HCT116 (cell line): ENCODE measurements around the gene ADAR. TPM values are rescaled to one million over a fixed set of nuclear protein-coding genes. Genes with fewer than 3 reads are reported as not detected.

Experiments used
- ATAC-seq: fragments of 200-7000 bp; cut with Tn5 transposase; 2 replicates; pipeline ENCODE4 v1.9.1; 2020; ENCODE audit warnings: mild to moderate bottlenecking, moderate library complexity
- BruUV-seq: library from RNA; stranded (reverse); fragments of 400-500 nt; replicated peaks from 2 replicates; lab custom pipeline; 2021; lab: Mats Ljungman, UMichigan
- CTCF ChIA-PET: fragments of 300-600 bp; sonication (Branson Sonifier 250); formaldehyde crosslinking; loops from one replicate; lab custom pipeline; 2021; ENCODE audit warnings: antibody characterized with exemption; lab: Charles Lee
- POLR2A ChIA-PET: fragments of 300-600, 350-600 bp; sonication (Branson Sonifier 250); formaldehyde crosslinking; loops from one replicate; lab custom pipeline; 2021; ENCODE audit warnings: antibody characterized with exemption; lab: Charles Lee
- RAD21 ChIA-PET, 2 experiments: fragments of 300-600 bp; sonication (Branson Sonifier 250); formaldehyde crosslinking; loops; one replicate each; lab custom pipeline; 2023; ENCODE audit warnings: low total read pairs in 2 of 2; ENCODE audit not compliant: uncharacterized antibody in 2 of 2, unreplicated experiment in 2 of 2, low non-redundant PET in 1 of 2; lab: Charles Lee
- DNase-seq: peaks from one replicate; pipeline ENCODE4 v3.0.0-alpha.2; 2010; ENCODE audit warnings: low read depth, low spot score
- H2AFZ ChIP-seq: fragments of 200-600 bp; shearing (Covaris generic), sonication (generic); 2 replicates; pipeline ENCODE4 v1.6.1; 2017; ENCODE audit warnings: low read depth, mixed run types, mixed read lengths, antibody characterized with exemption, low read length; ENCODE audit not compliant: poor library complexity, severe bottlenecking
- H3K27ac ChIP-seq: 2 replicates; pipeline ENCODE4 v1.5.1; 2012; ENCODE audit warnings: low read depth, low read length
- H3K27me3 ChIP-seq: fragments of 200-600 bp; sonication (generic); 2 replicates; pipeline ENCODE4 v1.6.1; 2016; ENCODE audit warnings: mixed run types, low read length, mixed read lengths; ENCODE audit not compliant: insufficient read depth
- H3K36me3 ChIP-seq, 2 experiments: fragments of 200-500 bp in 1 of 2; fragments of 200-600 bp in 1 of 2; sonication (Bioruptor generic) in 1 of 2; sonication (generic) in 1 of 2; 2 replicates each; pipeline versions ENCODE4 v1.5.1 to v1.6.1; 2014 to 2016; ENCODE audit warnings: low read length in 2 of 2, inconsistent platforms in 1 of 2, mixed read lengths in 1 of 2, mixed run types in 1 of 2; ENCODE audit not compliant: insufficient read depth in 2 of 2, control insufficient read depth in 1 of 2
- H3K4me1 ChIP-seq, 2 experiments: fragments of 200-600 bp in 1 of 2; sonication (generic) in 1 of 2; 2 replicates each; pipeline versions ENCODE4 v1.5.1 to v1.6.1; 2012 to 2017; ENCODE audit warnings: low read length in 2 of 2, inconsistent platforms in 1 of 2, mild to moderate bottlenecking in 1 of 2, mixed read lengths in 1 of 2, mixed run types in 1 of 2, moderate library complexity in 1 of 2; ENCODE audit not compliant: insufficient read depth in 2 of 2, control insufficient read depth in 1 of 2
- H3K4me2 ChIP-seq: fragments of 200-600 bp; sonication (generic); 2 replicates; pipeline ENCODE4 v1.6.1; 2017; ENCODE audit warnings: mixed run types, low read length, mixed read lengths
- H3K4me3 ChIP-seq, 2 experiments: fragments of 200-600 bp in 1 of 2; sonication (generic) in 1 of 2; replicated peaks in 1 of 2; 2 replicates each; pipeline ENCODE4 v1.5.1; 2011 to 2016; ENCODE audit warnings: low read length in 2 of 2, control low read depth in 1 of 2, low read depth in 1 of 2, mild to moderate bottlenecking in 1 of 2, mixed read lengths in 1 of 2, mixed run types in 1 of 2
- H3K79me2 ChIP-seq: fragments of 200-600 bp; sonication (generic); 2 replicates; pipeline ENCODE4 v1.6.1; 2017; ENCODE audit warnings: mild to moderate bottlenecking, mixed run types, low read length, moderate library complexity, mixed read lengths; ENCODE audit not compliant: insufficient read depth
- H3K9ac ChIP-seq: fragments of 200-600 bp; sonication (generic); 2 replicates; pipeline ENCODE4 v1.6.1; 2016; ENCODE audit warnings: low read length, mixed read lengths
- H3K9me2 ChIP-seq: fragments of 200-600 bp; sonication (generic), shearing (Covaris generic); 2 replicates; pipeline ENCODE4 v1.6.1; 2017; ENCODE audit warnings: mixed run types, mild to moderate bottlenecking, moderate library complexity; ENCODE audit not compliant: insufficient read depth
- H3K9me3 ChIP-seq, 2 experiments: fragments of 200-500 bp in 1 of 2; fragments of 200-600 bp in 1 of 2; sonication (Bioruptor generic) in 1 of 2; sonication (generic) in 1 of 2; 2 replicates each; pipeline ENCODE4 v1.6.1; 2014 to 2017; ENCODE audit warnings: low read length in 2 of 2, mixed read lengths in 2 of 2, inconsistent platforms in 1 of 2, low read depth in 1 of 2, mild to moderate bottlenecking in 1 of 2, mixed run types in 1 of 2, moderate library complexity in 1 of 2; ENCODE audit not compliant: control insufficient read depth in 1 of 2, insufficient read depth in 1 of 2
- H4K20me1 ChIP-seq: fragments of 200-600 bp; sonication (generic), shearing (Covaris generic); 2 replicates; pipeline ENCODE4 v1.6.1; 2017; ENCODE audit warnings: mixed run types, mild to moderate bottlenecking, moderate library complexity; ENCODE audit not compliant: insufficient read depth
- ATF3 ChIP-seq: IDR thresholded peaks from 2 replicates; pipeline ENCODE4 v1.6.1; 2012
- CBX3 ChIP-seq: IDR thresholded peaks from 2 replicates; pipeline ENCODE4 v1.6.1; 2012; ENCODE audit warnings: low read depth
- ELF1 ChIP-seq: IDR thresholded peaks from 2 replicates; pipeline ENCODE4 v1.6.1; 2012; ENCODE audit warnings: low read depth, borderline replicate concordance
- EZH2phosphoT487 ChIP-seq: fragments of 200-600 bp; IDR thresholded peaks from 2 replicates; pipeline ENCODE4 v1.6.1; 2018; ENCODE audit warnings: antibody characterized with exemption, borderline replicate concordance
- JUND ChIP-seq: IDR thresholded peaks from 2 replicates; pipeline ENCODE4 v1.6.1; 2012
- MAX ChIP-seq: IDR thresholded peaks from 2 replicates; pipeline ENCODE4 v1.6.1; 2012
- POLR2AphosphoS5 ChIP-seq: IDR thresholded peaks from 2 replicates; pipeline ENCODE4 v1.6.1; 2011; ENCODE audit warnings: mild to moderate bottlenecking, low read depth, low read length, moderate library complexity
- SP1 ChIP-seq: IDR thresholded peaks from 2 replicates; pipeline ENCODE4 v1.6.1; 2012; ENCODE audit warnings: low read depth
- YY1 ChIP-seq: IDR thresholded peaks from 2 replicates; pipeline ENCODE4 v1.6.1; 2011; ENCODE audit warnings: low read length, low read depth, moderate library complexity, mild to moderate bottlenecking; ENCODE audit not compliant: insufficient replicate concordance; ENCODE audit errors: extremely low read depth
- ZBTB33 ChIP-seq: IDR thresholded peaks from 2 replicates; pipeline ENCODE4 v1.6.1; 2011; ENCODE audit warnings: mild to moderate bottlenecking, low read length, moderate library complexity; ENCODE audit not compliant: insufficient replicate concordance; ENCODE audit errors: extremely low read depth
- ZFX ChIP-seq: fragments of 450-650 bp; IDR thresholded peaks from 2 replicates; pipeline ENCODE4 v1.6.1; 2017
- intact Hi-C: fragments of 100-400 bp; cut with micrococcal nuclease; formaldehyde crosslinking; loops from 2 replicates; pipeline ENCODE4 v1.10.0; 2022
- total RNA-seq: library from RNA; stranded (reverse); gene quantifications from one replicate; pipeline ENCODE4 v1.2.1, GENCODE V29; 2021; ENCODE audit not compliant: unreplicated experiment

ADAR gene
- total RNA-seq, 1 experiment from 2014 or later = 169 TPM

- H3K4me1 ChIP-seq = peaks cover 0 to 4% of the 10 kb centered on the region in 2 experiments; a peak in 2 of 4 replicates
- H3K4me3 ChIP-seq = no peak overlapping the region
- no peaks in the 10 kb centered on the region for H3K36me3 ChIP-seq
- ATAC-seq = no peak
- no peaks in the 10 kb centered on the region for H3K9me2 ChIP-seq
- H3K9me3 ChIP-seq = no peaks in the 10 kb centered on the region
- H3K27me3 ChIP-seq = peaks cover 42% of the 10 kb centered on the region
- RAD21 ChIA-PET = no interaction called here
- H3K79me2 ChIP-seq = no peaks in the 10 kb centered on the region
- H3K27ac ChIP-seq = no peak overlapping the region
- no peaks in the 10 kb centered on the region for H4K20me1 ChIP-seq
- H2AFZ ChIP-seq = no peak overlapping the region
- intact Hi-C loops = loop anchor here (10.0 kb wide), 1 partner anchor 99 kb away; no protein-coding TSS in a partner anchor
- H3K4me2 ChIP-seq = no peak overlapping the region
- BruUV-seq = no TSS peak
- no peak for DNase-seq
- CTCF ChIA-PET = no interaction called here
- POLR2A ChIA-PET = no interaction called here
- TF ChIP-seq CBX3 (no peak), YY1 (no peak), POLR2AphosphoS5 (no peak), ATF3 (no peak), ZFX (no peak), JUND (no peak), EZH2phosphoT487 (no peak), MAX (no peak), ELF1 (no peak), SP1 (no peak), ZBTB33 (no peak)
- H3K9ac ChIP-seq = no peak overlapping the region
Observed at GRCh38 chr1:154565876-154566275, 42.1 kb downstream of the ADAR start.
